ENCODE data around the gene POC1A.

GRCh38 chr3:52099001-52099401 is 55.2 kb downstream of the POC1A start:
- TF ChIP-seq CTCF (conservative IDR thresholded peaks at IDR 0.05) (no peak), ZFX (IDR thresholded peaks at IDR 0.05) (no peak)

Measured in C4-2B (cell line).